GM23338 (cell line): Measurements from ENCODE around the gene RIN3. TPM values are rescaled to one million over a fixed set of nuclear protein-coding genes. Genes with fewer than 3 reads are reported as not detected.

Experiments used
- CTCF ChIP-seq, 2 experiments: fragments of 200-600 bp in 1 of 2; sonication (generic) in 1 of 2; conservative IDR thresholded peaks; 2 replicates each; pipeline versions ENCODE4 v1.5.1 to v1.6.1; 2016 to 2017; ENCODE audit warnings: antibody characterized with exemption in 2 of 2, low read depth in 2 of 2, mild to moderate bottlenecking in 2 of 2, moderate library complexity in 1 of 2
- ETS1 ChIP-seq: IDR thresholded peaks from 2 replicates; pipeline ENCODE4 v1.6.1; 2016; ENCODE audit warnings: antibody characterized with exemption
- EZH2phosphoT487 ChIP-seq: fragments of 200-600 bp; sonication (generic); IDR thresholded peaks from one replicate; pipeline ENCODE4 v1.8.1; 2018; ENCODE audit warnings: antibody characterized with exemption; ENCODE audit not compliant: unreplicated experiment
- POLR2AphosphoS5 ChIP-seq: IDR thresholded peaks from 2 replicates; pipeline ENCODE4 v1.6.1; 2016; ENCODE audit warnings: antibody characterized with exemption, low read depth
- STAT1 ChIP-seq: IDR thresholded peaks from one replicate; pipeline ENCODE4 v1.6.1; 2016; ENCODE audit warnings: antibody characterized with exemption; ENCODE audit not compliant: unreplicated experiment
- ZNF462 ChIP-seq: fragments of 250-450 bp; sonication (Bioruptor Pico); IDR thresholded peaks from 2 replicates; pipeline ENCODE4 v1.5.0; 2020; ENCODE audit warnings: mild to moderate bottlenecking, moderate library complexity
- polyA plus RNA-seq: library from polyadenylated mRNA; unstranded; fragments of >200 nt; fragmentation: Nextera tagmentation; extraction: Ambion mirVana; gene quantifications from 2 replicates; pipeline ENCODE4 v1.2.1, GENCODE V29; 2016
- total RNA-seq: library from RNA; depleted of rRNA; stranded (reverse); fragments of >200 nt; shearing (Covaris generic); gene quantifications from 2 replicates; pipeline ENCODE4 v1.2.3, GENCODE V29; 2014

Gene RIN3
- total and polyA plus RNA-seq, 2 experiments from 2014 or later, result 0.97 to 1.5 TPM

DNA sequence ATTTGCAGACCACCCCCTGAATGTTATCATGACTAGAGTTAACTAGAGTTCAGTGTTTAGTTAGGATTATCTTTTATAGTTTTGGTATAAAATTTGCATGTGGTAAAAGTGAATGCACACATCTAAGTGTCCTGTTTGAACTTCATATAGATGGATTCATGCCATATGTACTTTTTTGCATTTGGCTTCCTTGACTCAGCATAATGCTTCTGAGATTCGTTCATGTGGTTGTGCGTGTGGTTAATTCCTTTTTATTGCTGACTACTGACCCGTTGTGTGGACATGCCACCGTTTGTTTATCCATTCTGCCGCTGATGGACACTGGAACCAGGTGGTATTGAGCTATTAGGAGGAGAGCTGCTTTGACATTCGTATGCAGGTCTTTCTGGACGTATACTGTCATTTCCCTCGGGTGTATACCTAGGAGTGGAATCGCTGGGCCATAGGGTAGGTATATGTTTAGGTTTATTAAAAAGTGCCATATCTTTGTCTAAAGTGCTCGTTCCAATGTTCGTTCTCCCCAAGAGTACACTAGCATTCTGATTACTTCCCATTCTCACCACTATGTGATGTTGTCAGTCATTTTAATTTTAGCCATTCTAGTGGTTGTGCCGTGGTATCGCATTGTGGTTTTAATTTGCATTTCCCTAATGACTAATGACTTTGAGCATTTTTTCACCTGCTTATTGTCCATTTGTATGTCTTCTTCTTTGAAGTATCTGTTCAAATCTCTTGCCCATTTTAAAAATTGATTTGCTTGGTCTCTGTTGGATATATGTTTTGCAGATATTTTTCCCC is 37.7 kb downstream of the RIN3 start (continued):
- no peak for TF ChIP-seq ZNF462
- TF ChIP-seq POLR2AphosphoS5, result no peak
- no peak for TF ChIP-seq EZH2phosphoT487
- TF ChIP-seq CTCF (conservative IDR thresholded peaks at IDR 0.05; ENCODE audit: low read depth in 2 of 2), result no peak
- TF ChIP-seq STAT1, result no peak
- TF ChIP-seq ETS1, result no peak
